Karpas-422 (cell line): ENCODE measurements around the gene HNRNPA1. TPM values are rescaled to one million over a fixed set of nuclear protein-coding genes. Genes with fewer than 3 reads are reported as not detected.

Experiments
- DNase-seq: peaks from one replicate; pipeline ENCODE4 v3.0.0-alpha.2; 2015
- H2AFZ ChIP-seq: fragments of 200-600 bp; sonication (generic); 2 replicates; pipeline ENCODE4 v1.6.1; 2014; ENCODE audit warnings: antibody characterized with exemption, low read length, mixed read lengths
- H3K27ac ChIP-seq: fragments of 200-600 bp; sonication (generic); 2 replicates; pipeline ENCODE4 v1.5.1; 2014; ENCODE audit warnings: mild to moderate bottlenecking, low read length, moderate library complexity
- H3K27me3 ChIP-seq: fragments of 200-600 bp; sonication (generic); 2 replicates; pipeline ENCODE4 v1.6.1; 2014; ENCODE audit warnings: low read length, mixed read lengths
- H3K36me3 ChIP-seq: fragments of 200-600 bp; sonication (generic); 2 replicates; pipeline ENCODE4 v1.6.1; 2014; ENCODE audit warnings: low read length, mixed read lengths; ENCODE audit not compliant: insufficient read depth
- H3K4me1 ChIP-seq: fragments of 200-600 bp; sonication (generic); 2 replicates; pipeline ENCODE4 v1.6.1; 2014; ENCODE audit warnings: mild to moderate bottlenecking, low read length, mixed read lengths
- H3K4me2 ChIP-seq: fragments of 200-600 bp; sonication (generic); 2 replicates; pipeline ENCODE4 v1.6.1; 2014; ENCODE audit warnings: low read length, low read depth, mild to moderate bottlenecking; ENCODE audit not compliant: poor library complexity, severe bottlenecking
- H3K4me3 ChIP-seq: fragments of 200-600 bp; sonication (generic); 2 replicates; pipeline ENCODE4 v1.5.1; 2014; ENCODE audit warnings: mild to moderate bottlenecking, antibody characterized with exemption, low read length, mixed read lengths
- H3K79me2 ChIP-seq: fragments of 200-600 bp; sonication (generic); 2 replicates; pipeline ENCODE4 v1.6.1; 2014; ENCODE audit warnings: mild to moderate bottlenecking, low read length, mixed read lengths
- H3K9ac ChIP-seq: fragments of 200-600 bp; sonication (generic); 2 replicates; pipeline ENCODE4 v1.6.0; 2014; ENCODE audit warnings: low read length
- H3K9me2 ChIP-seq: fragments of 200-600 bp; sonication (generic), shearing (Covaris generic); replicated peaks from 2 replicates; pipeline ENCODE4 v1.6.0; 2014; ENCODE audit warnings: mild to moderate bottlenecking, low read length, moderate library complexity; ENCODE audit not compliant: insufficient read depth
- H3K9me3 ChIP-seq: fragments of 300-700, 200-600 bp; sonication (generic); 2 replicates; pipeline ENCODE4 v1.6.1; 2014; ENCODE audit warnings: low read length, mixed read lengths
- H4K20me1 ChIP-seq: fragments of 200-600 bp; sonication (generic); 2 replicates; pipeline ENCODE4 v1.6.1; 2014; ENCODE audit warnings: mild to moderate bottlenecking, antibody characterized with exemption, low read length, low read depth; ENCODE audit not compliant: insufficient read depth
- small RNA-seq: library from RNA; depleted of rRNA; stranded (forward); fragments of <200 nt; gene quantifications from one replicate; pipeline ENCODE3, GENCODE V24; 2014
- total RNA-seq: library from RNA; depleted of rRNA; stranded (reverse); fragments of >200 nt; shearing (Covaris generic); gene quantifications from 2 replicates; pipeline ENCODE4 v1.2.3, GENCODE V29; 2014; ENCODE audit warnings: low replicate concordance; rRNA removed

The HNRNPA1 gene
- total RNA-seq, 1 experiment from 2014 or later: 249 TPM

- no peak overlapping the region for H3K27ac ChIP-seq
- no peak overlapping the region for H2AFZ ChIP-seq
Measured at GRCh38 chr12:54328595-54329337, 48.2 kb downstream of the HNRNPA1 start.

GRCh38 chr12:54329759-54330158 is 49.2 kb downstream of the HNRNPA1 start:
- Histone ChIP-seq H2AFZ (no peak overlapping the region), H3K9ac (no peak overlapping the region), H3K36me3 (no peaks in the 10 kb centered on the region), H3K9me3 (no peaks in the 10 kb centered on the region), H3K27ac (no peak overlapping the region), H3K4me2 (no peak overlapping the region), H3K4me1 (peaks cover 8% of the 10 kb centered on the region), H3K9me2 (no peaks in the 10 kb centered on the region), H3K4me3 (no peak overlapping the region), H4K20me1 (no peaks in the 10 kb centered on the region), H3K79me2 (peaks cover 43% of the 10 kb centered on the region), H3K27me3 (no peaks in the 10 kb centered on the region)
- DNase-seq: no peak

More at GRCh38 chr12:54328595-54329337, 48.2 kb downstream of the HNRNPA1 start:
- H4K20me1 ChIP-seq: no peaks in the 10 kb centered on the region
- H3K4me3 ChIP-seq: no peak overlapping the region
- no peaks in the 10 kb centered on the region for H3K36me3 ChIP-seq
- H3K9me3 ChIP-seq: no peaks in the 10 kb centered on the region
- peaks cover 13% of the 10 kb centered on the region for H3K4me1 ChIP-seq
- no peaks in the 10 kb centered on the region for H3K9me2 ChIP-seq
- H3K27me3 ChIP-seq: no peaks in the 10 kb centered on the region
- peaks cover 43% of the 10 kb centered on the region for H3K79me2 ChIP-seq
- no peak for DNase-seq
- H3K9ac ChIP-seq: no peak overlapping the region
- no peak overlapping the region for H3K4me2 ChIP-seq

- DNase-seq: no peak
- Histone ChIP-seq H3K4me2 (no peak overlapping the region), H3K36me3 (no peaks in the 10 kb centered on the region), H4K20me1 (no peaks in the 10 kb centered on the region), H3K4me3 (no peak overlapping the region), H2AFZ (no peak overlapping the region), H3K9me3 (no peaks in the 10 kb centered on the region), H3K9ac (no peak overlapping the region), H3K27me3 (no peaks in the 10 kb centered on the region), H3K27ac (no peak overlapping the region), H3K9me2 (no peaks in the 10 kb centered on the region), H3K79me2 (peaks cover 38% of the 10 kb centered on the region), H3K4me1 (peaks cover 8% of the 10 kb centered on the region)
Measured at GRCh38 chr12:54330442-54330841, 49.9 kb downstream of the HNRNPA1 start.

- Histone ChIP-seq H3K9ac (no peak overlapping the region), H3K4me3 (no peak overlapping the region), H3K79me2 (peaks cover 32% of the 10 kb centered on the region), H3K9me3 (no peaks in the 10 kb centered on the region), H3K27me3 (no peaks in the 10 kb centered on the region), H4K20me1 (no peaks in the 10 kb centered on the region), H3K9me2 (no peaks in the 10 kb centered on the region), H3K27ac (no peak overlapping the region), H3K4me1 (peaks cover 7% of the 10 kb centered on the region), H3K4me2 (no peak overlapping the region), H3K36me3 (no peaks in the 10 kb centered on the region), H2AFZ (no peak overlapping the region)
- no peak for DNase-seq
Measured at GRCh38 chr12:54331461-54331860, 50.9 kb downstream of the HNRNPA1 start.

- no peaks in the 10 kb centered on the region for H3K36me3 ChIP-seq
- no peaks in the 10 kb centered on the region for H3K9me3 ChIP-seq
- H3K9ac ChIP-seq: no peak overlapping the region
- DNase-seq: no peak
- peaks cover 33% of the 10 kb centered on the region for H3K79me2 ChIP-seq
- H4K20me1 ChIP-seq: no peaks in the 10 kb centered on the region
- H3K4me2 ChIP-seq: no peak overlapping the region
- no peaks in the 10 kb centered on the region for H3K27me3 ChIP-seq
- no peak overlapping the region for H3K4me3 ChIP-seq
- H3K4me1 ChIP-seq: peaks cover 4% of the 10 kb centered on the region
- H3K27ac ChIP-seq: no peak overlapping the region
- no peak overlapping the region for H2AFZ ChIP-seq
- H3K9me2 ChIP-seq: no peaks in the 10 kb centered on the region
Measured at GRCh38 chr12:54333420-54334034, 53.0 kb downstream of the HNRNPA1 start.

Small RNAs within 50 kb of the gene (small RNA-seq; reads per million reads assigned to genes)
- gene RN7SL390P: not detected
- gene RNU6-950P: not detected

Other genes with a start within 250 kb of the HNRNPA1 start
- gene HOXC5, start 247.7 kb upstream of the HNRNPA1 start, total RNA-seq: not detected in 2 replicates
- gene HOXC4, start 226.9 kb upstream of the HNRNPA1 start, total RNA-seq: 7.3 and 9.7 TPM in 2 replicates
- 39.8 and 43.3 TPM in 2 replicates for gene SMUG1, start 91.7 kb upstream of the HNRNPA1 start, total RNA-seq
- gene CBX5, start 604 bp upstream of the HNRNPA1 start, total RNA-seq: 25.2 and 41.0 TPM in 2 replicates
- gene NFE2, start 20.3 kb downstream of the HNRNPA1 start, total RNA-seq: not detected in 2 replicates
- 103 and 164 TPM in 2 replicates for gene COPZ1, start 44.4 kb downstream of the HNRNPA1 start, total RNA-seq
- 0.29 TPM in 1 of 2 replicates, not detected in the other for gene GPR84, start 83.8 kb downstream of the HNRNPA1 start, total RNA-seq
- 4.1 and 12.2 TPM in 2 replicates for gene ZNF385A, start 104.0 kb downstream of the HNRNPA1 start, total RNA-seq
- not detected in 2 replicates for gene ITGA5, start 138.5 kb downstream of the HNRNPA1 start, total RNA-seq
- gene GTSF1, start 192.9 kb downstream of the HNRNPA1 start, total RNA-seq: 80.4 and 119 TPM in 2 replicates
- gene NCKAP1L, start 217.0 kb downstream of the HNRNPA1 start, total RNA-seq: 97.8 and 283 TPM in 2 replicates